Parathyroid adenoma (tissue), 2 donors: ENCODE measurements around the gene IL10.

Source experiments
- H2AFZ ChIP-seq: fragments of 300-600 bp; sonication (generic); one replicate; pipeline ENCODE4 v1.7.0; 2017; ENCODE audit warnings: antibody characterized with exemption, mild to moderate bottlenecking
- H3K27ac ChIP-seq: fragments of 300-600 bp; sonication (generic); one replicate; pipeline ENCODE4 v1.7.0; 2017
- H3K27me3 ChIP-seq: fragments of 300-600 bp; sonication (generic); one replicate; pipeline ENCODE4 v1.7.0; 2017; ENCODE audit warnings: low read length; ENCODE audit not compliant: control insufficient read depth, insufficient read depth
- H3K36me3 ChIP-seq: fragments of 300-600 bp; sonication (generic); one replicate; pipeline ENCODE4 v1.7.0; 2017; ENCODE audit warnings: low read length; ENCODE audit not compliant: control insufficient read depth, insufficient read depth
- H3K4me1 ChIP-seq: fragments of 300-600 bp; sonication (generic); one replicate; pipeline ENCODE4 v1.7.0; 2017; ENCODE audit warnings: control low read depth
- H3K4me2 ChIP-seq: fragments of 300-600 bp; sonication (generic); one replicate; pipeline ENCODE4 v1.7.0; 2017; ENCODE audit warnings: low read length
- H3K4me3 ChIP-seq: fragments of 300-600 bp; sonication (generic); one replicate; pipeline ENCODE4 v1.7.0; 2017; ENCODE audit warnings: low read depth, low read length
- H3K79me2 ChIP-seq: fragments of 300-600 bp; sonication (generic); one replicate; pipeline ENCODE4 v1.7.0; 2017; ENCODE audit warnings: control low read depth
- H3K9ac ChIP-seq: fragments of 300-600 bp; sonication (generic); one replicate; pipeline ENCODE4 v1.7.0; 2017; ENCODE audit warnings: mild to moderate bottlenecking
- H3K9me3 ChIP-seq: fragments of 300-600 bp; sonication (generic); one replicate; pipeline ENCODE4 v1.7.0; 2017; ENCODE audit warnings: low read length; ENCODE audit not compliant: control insufficient read depth
- CTCF ChIP-seq: fragments of 300-600 bp; sonication (generic); IDR thresholded peaks from one replicate; pipeline ENCODE4 v1.7.0; 2017; ENCODE audit warnings: antibody characterized with exemption, mild to moderate bottlenecking
- donor health status: primary hyperparathyroidism.

IL10 gene

GRCh38 chr1:206723462-206723804 lies 48.9 kb downstream of the IL10 start:
- no peak overlapping the region for H3K4me2 ChIP-seq
- peaks cover 26% of the 10 kb centered on the region for H3K79me2 ChIP-seq
- TF ChIP-seq CTCF = no peak
- no peaks in the 10 kb centered on the region for H3K27me3 ChIP-seq
- H3K9ac ChIP-seq = no peak overlapping the region
- H3K4me1 ChIP-seq = no peaks in the 10 kb centered on the region
- H3K27ac ChIP-seq = no peak overlapping the region
- no peak overlapping the region for H3K4me3 ChIP-seq
- H2AFZ ChIP-seq = no peak overlapping the region
- H3K9me3 ChIP-seq = no peaks in the 10 kb centered on the region
- H3K36me3 ChIP-seq = no peaks in the 10 kb centered on the region

- Histone ChIP-seq H3K27me3 (no peaks in the 10 kb centered on the region), H3K27ac (no peak overlapping the region), H3K4me1 (no peaks in the 10 kb centered on the region), H3K9ac (no peak overlapping the region), H3K36me3 (no peaks in the 10 kb centered on the region), H3K4me2 (no peak overlapping the region), H3K79me2 (peaks cover 26% of the 10 kb centered on the region), H3K9me3 (no peaks in the 10 kb centered on the region), H2AFZ (no peak overlapping the region), H3K4me3 (no peak overlapping the region)
- no peak for TF ChIP-seq CTCF
Observed at GRCh38 chr1:206722751-206723461, 49.4 kb downstream of the IL10 start.

GRCh38 chr1:206721454-206721853 lies 50.8 kb downstream of the IL10 start:
- no peak for TF ChIP-seq CTCF
- no peak overlapping the region for H3K9ac ChIP-seq
- H3K27me3 ChIP-seq = no peaks in the 10 kb centered on the region
- no peaks in the 10 kb centered on the region for H3K9me3 ChIP-seq
- H3K4me1 ChIP-seq = no peaks in the 10 kb centered on the region
- H3K27ac ChIP-seq = no peak overlapping the region
- no peaks in the 10 kb centered on the region for H3K36me3 ChIP-seq
- peaks cover 22% of the 10 kb centered on the region for H3K79me2 ChIP-seq
- no peak overlapping the region for H3K4me2 ChIP-seq
- no peak overlapping the region for H2AFZ ChIP-seq
- no peak overlapping the region for H3K4me3 ChIP-seq

- no peak for TF ChIP-seq CTCF
- Histone ChIP-seq H3K27ac (no peak overlapping the region), H3K9me3 (no peaks in the 10 kb centered on the region), H3K4me3 (no peak overlapping the region), H3K36me3 (no peaks in the 10 kb centered on the region), H3K4me2 (no peak overlapping the region), H3K27me3 (no peaks in the 10 kb centered on the region), H2AFZ (no peak overlapping the region), H3K9ac (no peak overlapping the region), H3K4me1 (no peaks in the 10 kb centered on the region), H3K79me2 (peaks cover 22% of the 10 kb centered on the region)
Observed at GRCh38 chr1:206719169-206719839, 53.0 kb downstream of the IL10 start.

- Histone ChIP-seq H3K4me3 (no peak overlapping the region), H3K79me2 (peaks cover 31% of the 10 kb centered on the region), H3K4me1 (peaks cover 4% of the 10 kb centered on the region)
Observed at GRCh38 chr1:206717674-206717989, 54.7 kb downstream of the IL10 start.

More at GRCh38 chr1:206717674-206717989, 54.7 kb downstream of the IL10 start:
- Histone ChIP-seq H3K27ac (no peak overlapping the region), H3K9ac (no peak overlapping the region), H2AFZ (no peak overlapping the region), H3K27me3 (no peaks in the 10 kb centered on the region), H3K9me3 (no peaks in the 10 kb centered on the region), H3K4me2 (no peak overlapping the region), H3K36me3 (no peaks in the 10 kb centered on the region)
- no peak for TF ChIP-seq CTCF
